Loucy (cell line): ENCODE data around the gene TRIM29.

Source experiments
- H2AFZ ChIP-seq: fragments of 200-600 bp; sonication (generic); 2 replicates; pipeline ENCODE4 v1.6.0; 2016; ENCODE audit warnings: antibody characterized with exemption, mild to moderate bottlenecking, low read length, moderate library complexity
- H3F3A ChIP-seq: fragments of 200-600 bp; 2 replicates; pipeline ENCODE4 v1.6.0; 2016; ENCODE audit warnings: antibody characterized with exemption, low read depth, mild to moderate bottlenecking
- H3K27me3 ChIP-seq: fragments of 200-600 bp; sonication (generic); 2 replicates; pipeline ENCODE4 v1.6.1; 2014; ENCODE audit warnings: low read length, mild to moderate bottlenecking; ENCODE audit not compliant: insufficient read depth, poor library complexity, severe bottlenecking
- H3K36me3 ChIP-seq: fragments of 200-600 bp; sonication (generic); 2 replicates; pipeline ENCODE4 v1.6.1; 2016; ENCODE audit warnings: low read length; ENCODE audit not compliant: insufficient read depth
- H3K4me1 ChIP-seq: fragments of 200-600 bp; sonication (generic); 2 replicates; pipeline ENCODE4 v1.5.1; 2014; ENCODE audit warnings: low read length, mild to moderate bottlenecking; ENCODE audit not compliant: insufficient read depth, poor library complexity, severe bottlenecking
- H3K4me2 ChIP-seq: fragments of 200-600 bp; sonication (generic); 2 replicates; pipeline ENCODE4 v1.6.0; 2014; ENCODE audit warnings: antibody characterized with exemption, low read length, low read depth, mild to moderate bottlenecking; ENCODE audit not compliant: poor library complexity, severe bottlenecking
- H3K4me3 ChIP-seq: fragments of 200-600 bp; sonication (generic); 2 replicates; pipeline ENCODE4 v1.5.1; 2014; ENCODE audit warnings: low read length, mild to moderate bottlenecking, mixed read lengths; ENCODE audit not compliant: poor library complexity, severe bottlenecking
- H3K79me2 ChIP-seq: fragments of 200-600 bp; sonication (generic); 2 replicates; pipeline ENCODE4 v1.6.1; 2014; ENCODE audit warnings: low read length; ENCODE audit not compliant: insufficient read depth
- H3K9ac ChIP-seq: fragments of 200-600 bp; sonication (generic); 2 replicates; pipeline ENCODE4 v1.6.0; 2014; ENCODE audit warnings: mild to moderate bottlenecking, low read depth, low read length, moderate library complexity; ENCODE audit not compliant: poor library complexity, severe bottlenecking
- H3K9me2 ChIP-seq: fragments of 200-600 bp; sonication (generic); replicated peaks from 2 replicates; pipeline ENCODE4 v1.6.1; 2016; ENCODE audit warnings: low read depth, low read length, mixed read lengths
- H3K9me3 ChIP-seq: fragments of 200-600 bp; sonication (generic); 2 replicates; pipeline ENCODE4 v1.6.1; 2014; ENCODE audit warnings: mild to moderate bottlenecking, antibody characterized with exemption, low read length, low read depth; ENCODE audit not compliant: insufficient read depth
- H4K20me1 ChIP-seq: fragments of 200-600 bp; sonication (generic); 2 replicates; pipeline ENCODE4 v1.6.0; 2014; ENCODE audit warnings: antibody characterized with exemption, low read length, mild to moderate bottlenecking; ENCODE audit not compliant: insufficient read depth, poor library complexity, severe bottlenecking
- EZH2phosphoT487 ChIP-seq: fragments of 200-600 bp; IDR thresholded peaks from 2 replicates; pipeline ENCODE4 v1.6.1; 2018; ENCODE audit warnings: antibody characterized with exemption, mild to moderate bottlenecking, moderate library complexity, borderline replicate concordance
- TF ChIP-seq, protein P1 (sequence below): fragments of 200-600 bp; sonication (generic); conservative IDR thresholded peaks from 2 replicates; pipeline ENCODE4 v1.5.1; 2014; ENCODE audit warnings: mild to moderate bottlenecking, antibody characterized with exemption, low read length

The TRIM29 gene

DNA sequence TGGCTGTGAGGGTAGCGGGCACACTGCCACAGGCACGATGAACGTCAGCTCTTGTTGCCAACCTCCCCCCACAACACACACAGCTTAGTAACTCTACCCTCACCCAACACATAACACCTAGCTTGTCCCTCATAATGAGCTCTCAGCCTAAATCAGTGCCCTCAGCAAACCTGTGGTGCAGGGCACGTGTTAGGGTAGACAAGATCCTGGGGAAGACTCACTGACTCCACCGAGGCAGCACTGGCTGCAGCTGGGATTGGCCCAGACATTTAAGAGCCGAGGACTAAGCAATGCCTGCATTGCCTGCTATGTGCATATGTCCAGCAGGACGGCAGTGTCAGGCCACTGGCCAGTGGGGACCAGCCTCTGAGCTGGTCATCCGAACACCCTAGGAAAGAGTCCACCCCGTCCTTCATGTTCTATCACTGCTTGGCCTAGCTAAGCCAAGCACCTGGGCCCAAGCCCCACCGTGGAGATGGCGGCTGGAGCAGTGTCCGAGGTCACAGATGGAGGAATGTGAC lies 32.9 kb upstream of the TRIM29 start:
- H3F3A ChIP-seq = no peaks in the 10 kb centered on the region
- H3K9me3 ChIP-seq = no peaks in the 10 kb centered on the region
- H4K20me1 ChIP-seq = no peaks in the 10 kb centered on the region
- H3K4me2 ChIP-seq = no peak overlapping the region
- no peaks in the 10 kb centered on the region for H3K4me1 ChIP-seq
- H2AFZ ChIP-seq = no peak overlapping the region
- H3K36me3 ChIP-seq = no peaks in the 10 kb centered on the region
- H3K9me2 ChIP-seq = no peaks in the 10 kb centered on the region
- no peak overlapping the region for H3K4me3 ChIP-seq
- no peaks in the 10 kb centered on the region for H3K79me2 ChIP-seq
- no peaks in the 10 kb centered on the region for H3K27me3 ChIP-seq
- no peak overlapping the region for H3K9ac ChIP-seq
- TF ChIP-seq EZH2phosphoT487 = no peak
- TF ChIP-seq, protein P1, sequence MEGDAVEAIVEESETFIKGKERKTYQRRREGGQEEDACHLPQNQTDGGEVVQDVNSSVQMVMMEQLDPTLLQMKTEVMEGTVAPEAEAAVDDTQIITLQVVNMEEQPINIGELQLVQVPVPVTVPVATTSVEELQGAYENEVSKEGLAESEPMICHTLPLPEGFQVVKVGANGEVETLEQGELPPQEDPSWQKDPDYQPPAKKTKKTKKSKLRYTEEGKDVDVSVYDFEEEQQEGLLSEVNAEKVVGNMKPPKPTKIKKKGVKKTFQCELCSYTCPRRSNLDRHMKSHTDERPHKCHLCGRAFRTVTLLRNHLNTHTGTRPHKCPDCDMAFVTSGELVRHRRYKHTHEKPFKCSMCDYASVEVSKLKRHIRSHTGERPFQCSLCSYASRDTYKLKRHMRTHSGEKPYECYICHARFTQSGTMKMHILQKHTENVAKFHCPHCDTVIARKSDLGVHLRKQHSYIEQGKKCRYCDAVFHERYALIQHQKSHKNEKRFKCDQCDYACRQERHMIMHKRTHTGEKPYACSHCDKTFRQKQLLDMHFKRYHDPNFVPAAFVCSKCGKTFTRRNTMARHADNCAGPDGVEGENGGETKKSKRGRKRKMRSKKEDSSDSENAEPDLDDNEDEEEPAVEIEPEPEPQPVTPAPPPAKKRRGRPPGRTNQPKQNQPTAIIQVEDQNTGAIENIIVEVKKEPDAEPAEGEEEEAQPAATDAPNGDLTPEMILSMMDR = no peak

DNA sequence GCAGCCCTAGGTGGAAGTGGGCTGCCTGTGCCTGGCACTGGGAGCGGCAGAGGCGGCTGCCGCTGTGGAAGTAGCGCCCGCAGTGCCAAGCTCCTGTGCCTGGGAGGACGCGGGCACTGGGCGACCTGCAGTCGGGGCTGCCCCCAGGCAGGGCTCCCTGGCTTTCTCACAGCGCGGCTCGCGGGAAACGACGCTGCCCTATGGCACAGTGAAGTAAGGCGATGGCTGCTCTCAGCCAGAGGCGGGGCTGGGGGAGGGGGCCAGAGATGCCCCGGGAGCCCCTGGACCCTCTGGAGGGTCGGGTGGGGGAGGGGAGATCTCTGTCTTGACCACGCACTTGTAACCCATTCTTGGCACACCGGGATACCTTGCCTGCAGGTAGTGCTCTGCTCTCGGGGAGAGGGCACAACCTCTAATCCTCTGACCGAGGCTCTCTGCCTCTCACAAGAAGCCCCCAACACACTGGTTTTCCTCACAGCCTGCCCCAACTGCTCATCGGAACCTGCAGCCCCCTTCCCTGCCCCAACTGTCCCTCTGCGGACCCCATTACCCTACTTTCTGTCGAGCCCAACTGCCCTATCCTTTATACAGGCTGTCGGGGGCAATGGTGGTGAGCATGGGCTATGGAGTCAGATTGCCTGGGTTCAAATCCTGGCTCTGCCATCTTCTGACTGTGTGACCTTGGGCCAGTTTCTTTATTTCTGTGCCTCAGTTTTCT lies 32.2 kb upstream of the TRIM29 start:
- no peaks in the 10 kb centered on the region for H3K4me1 ChIP-seq
- no peaks in the 10 kb centered on the region for H3K36me3 ChIP-seq
- no peaks in the 10 kb centered on the region for H3F3A ChIP-seq
- H3K9me3 ChIP-seq = 0 out of 2 replicates have a peak, but pooled peaks cover under 1% of the 10 kb centered on the region
- no peak overlapping the region for H3K9ac ChIP-seq
- H3K4me3 ChIP-seq = no peak overlapping the region
- no peaks in the 10 kb centered on the region for H4K20me1 ChIP-seq
- H3K9me2 ChIP-seq = no peaks in the 10 kb centered on the region
- no peak overlapping the region for H3K4me2 ChIP-seq
- H2AFZ ChIP-seq = no peak overlapping the region
- H3K79me2 ChIP-seq = no peaks in the 10 kb centered on the region
- no peak for TF ChIP-seq EZH2phosphoT487
- TF ChIP-seq, protein P1 = no peak
- no peaks in the 10 kb centered on the region for H3K27me3 ChIP-seq

DNA sequence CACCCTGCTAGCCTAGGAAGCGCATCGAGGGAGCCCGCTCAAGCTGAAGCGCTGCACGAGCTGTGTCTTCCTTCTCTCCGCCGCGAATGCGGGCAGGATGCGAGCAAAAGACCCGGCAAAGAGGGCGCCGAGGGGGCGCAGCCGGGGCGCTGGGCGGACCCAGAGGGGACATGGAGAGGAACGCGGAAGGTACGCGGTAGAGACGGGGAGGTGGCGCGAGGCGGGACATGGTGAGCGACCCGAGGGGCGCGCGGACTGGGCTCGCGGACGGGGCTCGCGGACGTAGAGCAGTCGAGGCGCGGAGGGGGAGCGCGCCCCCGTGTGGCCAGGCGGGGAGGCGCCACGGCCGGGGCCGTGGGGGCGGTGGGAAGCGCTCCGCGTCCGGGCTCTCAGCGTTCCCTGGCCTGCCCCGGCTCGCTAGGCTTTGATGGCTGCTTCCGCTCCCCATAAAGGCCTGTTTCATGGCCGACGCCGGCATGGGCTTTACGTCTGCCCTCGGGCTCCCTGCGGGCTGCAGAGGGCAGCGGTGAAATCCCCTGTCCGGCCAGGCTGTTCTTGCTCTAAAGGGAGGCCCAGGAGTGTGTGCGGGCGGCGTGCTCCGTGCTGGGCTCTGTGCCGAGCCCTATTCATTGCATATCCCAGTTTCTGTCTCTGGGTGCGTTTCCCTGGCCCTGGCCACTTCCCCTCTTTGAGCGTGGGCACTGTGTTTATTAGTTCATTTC lies 31.2 kb upstream of the TRIM29 start:
- Histone ChIP-seq H3K9me2 (no peaks in the 10 kb centered on the region), H3K9me3 (0 out of 2 replicates have a peak, but pooled peaks cover 2% of the 10 kb centered on the region), H3F3A (no peaks in the 10 kb centered on the region), H3K4me3 (no peak overlapping the region), H3K9ac (no peak overlapping the region), H3K4me1 (no peaks in the 10 kb centered on the region), H3K36me3 (no peaks in the 10 kb centered on the region), H2AFZ (no peak overlapping the region), H3K79me2 (no peaks in the 10 kb centered on the region), H4K20me1 (no peaks in the 10 kb centered on the region), H3K27me3 (no peaks in the 10 kb centered on the region), H3K4me2 (no peak overlapping the region)
- TF ChIP-seq, protein P1 = 0 out of 2 replicates have a peak, but pooled peaks have one; percentile 10
- TF ChIP-seq EZH2phosphoT487 = no peak
